ENCODE results near the gene BTG3. TPM values are rescaled to one million over a fixed set of nuclear protein-coding genes. Genes with fewer than 3 reads are reported as not detected.
A peak's percentile ranks its signal among the peaks of the same experiment; 100 is the strongest.

Gene BTG3
- total RNA-seq, 1 donor: 42.3 TPM

- no peak for TF ChIP-seq CTCF (IDR thresholded peaks at IDR 0.05; ENCODE audit: insufficient read depth, low read depth, low read length)
- DNase-seq (ENCODE audit: low read depth): no peak
- no peak overlapping the region for H3K4me3 ChIP-seq (ENCODE audit: low read depth, low read length)
Measured at GRCh38 chr21:17597680-17598079, 15.0 kb downstream of the BTG3 start.

GRCh38 chr21:17590430-17590829, 22.3 kb downstream of the BTG3 start:
- DNase-seq (ENCODE audit: low read depth): peak; percentile 28
- TF ChIP-seq CTCF (IDR thresholded peaks at IDR 0.05; ENCODE audit: insufficient read depth, low read depth, low read length): no peak
- H3K4me3 ChIP-seq (ENCODE audit: low read depth, low read length): no peak overlapping the region

- peak; percentile 71 for DNase-seq (ENCODE audit: low read depth)
- TF ChIP-seq CTCF (IDR thresholded peaks at IDR 0.05; ENCODE audit: insufficient read depth, low read depth, low read length): peak; percentile 60
- H3K4me3 ChIP-seq (ENCODE audit: low read depth, low read length): no peak overlapping the region
Measured at GRCh38 chr21:17585875-17586450, 26.7 kb downstream of the BTG3 start.

GRCh38 chr21:17583898-17584297, 28.8 kb downstream of the BTG3 start:
- H3K4me3 ChIP-seq (ENCODE audit: low read depth, low read length): no peak overlapping the region
- no peak for DNase-seq (ENCODE audit: low read depth)
- TF ChIP-seq CTCF (IDR thresholded peaks at IDR 0.05; ENCODE audit: insufficient read depth, low read depth, low read length): no peak

GRCh38 chr21:17580319-17580718, 32.4 kb downstream of the BTG3 start:
- DNase-seq (ENCODE audit: low read depth): no peak
- no peak overlapping the region for H3K4me3 ChIP-seq (ENCODE audit: low read depth, low read length)
- TF ChIP-seq CTCF (IDR thresholded peaks at IDR 0.05; ENCODE audit: insufficient read depth, low read depth, low read length): no peak

GRCh38 chr21:17578876-17579275, 33.8 kb downstream of the BTG3 start:
- no peak for DNase-seq (ENCODE audit: low read depth)
- TF ChIP-seq CTCF (IDR thresholded peaks at IDR 0.05; ENCODE audit: insufficient read depth, low read depth, low read length): no peak
- no peak overlapping the region for H3K4me3 ChIP-seq (ENCODE audit: low read depth, low read length)

GRCh38 chr21:17578162-17578561, 34.5 kb downstream of the BTG3 start:
- DNase-seq (ENCODE audit: low read depth): no peak
- no peak overlapping the region for H3K4me3 ChIP-seq (ENCODE audit: low read depth, low read length)
- TF ChIP-seq CTCF (IDR thresholded peaks at IDR 0.05; ENCODE audit: insufficient read depth, low read depth, low read length): no peak
